Hepatocyte (in vitro differentiated cells): ENCODE measurements around the gene PKP4. TPM values are rescaled to one million over a fixed set of nuclear protein-coding genes. Genes with fewer than 3 reads are reported as not detected.

Experiments
- DNase-seq: peaks from one replicate; pipeline ENCODE4 v3.0.0-alpha.2; 2016; ENCODE audit warnings: low spot score
- H2AFZ ChIP-seq: fragments of 200-600 bp; sonication (generic); 2 replicates; pipeline ENCODE4 v1.6.0; 2016; ENCODE audit warnings: antibody characterized with exemption, mild to moderate bottlenecking
- H3K27ac ChIP-seq: fragments of 200-600 bp; sonication (generic); 2 replicates; pipeline ENCODE4 v1.5.1; 2016; ENCODE audit warnings: mild to moderate bottlenecking
- H3K27me3 ChIP-seq: fragments of 200-600 bp; sonication (generic); 2 replicates; pipeline ENCODE4 v1.6.1; 2016
- H3K36me3 ChIP-seq: fragments of 200-600 bp; sonication (generic); replicated peaks from 2 replicates; pipeline ENCODE4 v1.5.1; 2016; ENCODE audit warnings: low read depth; ENCODE audit not compliant: insufficient read depth
- H3K4me1 ChIP-seq: fragments of 200-600 bp; sonication (generic); 2 replicates; pipeline ENCODE4 v1.5.1; 2016; ENCODE audit warnings: mild to moderate bottlenecking, moderate library complexity; ENCODE audit not compliant: insufficient read depth
- H3K4me2 ChIP-seq: fragments of 200-600 bp; sonication (generic); 2 replicates; pipeline ENCODE4 v1.6.0; 2016
- H3K4me3 ChIP-seq: fragments of 200-600 bp; sonication (generic); 2 replicates; pipeline ENCODE4 v1.5.1; 2016; ENCODE audit warnings: mild to moderate bottlenecking
- H3K79me2 ChIP-seq: fragments of 200-600 bp; sonication (generic); 2 replicates; pipeline ENCODE4 v1.6.0; 2017; ENCODE audit warnings: mild to moderate bottlenecking
- H3K9me2 ChIP-seq: fragments of 200-600 bp; sonication (generic); replicated peaks from 2 replicates; pipeline ENCODE4 v1.6.0; 2017; ENCODE audit warnings: mild to moderate bottlenecking; ENCODE audit not compliant: insufficient read depth
- H3K9me3 ChIP-seq: fragments of 200-600 bp; sonication (generic); 2 replicates; pipeline ENCODE4 v1.5.1; 2016; ENCODE audit warnings: low read depth, mild to moderate bottlenecking
- H4K20me1 ChIP-seq: fragments of 200-600 bp; sonication (generic); 2 replicates; pipeline ENCODE4 v1.6.0; 2016; ENCODE audit warnings: mild to moderate bottlenecking; ENCODE audit not compliant: insufficient read depth, poor library complexity, severe bottlenecking
- CTCF ChIP-seq: fragments of 200-600 bp; sonication (generic); IDR thresholded peaks from 2 replicates; pipeline ENCODE4 v1.5.1; 2016; ENCODE audit warnings: antibody characterized with exemption, mild to moderate bottlenecking; ENCODE audit not compliant: poor library complexity
- EZH2 ChIP-seq: fragments of 200-600 bp; sonication (generic); IDR thresholded peaks from 2 replicates; pipeline ENCODE4 v1.6.1; 2016; ENCODE audit warnings: antibody characterized with exemption, mild to moderate bottlenecking, borderline replicate concordance
- EZH2phosphoT487 ChIP-seq: fragments of 200-600 bp; sonication (generic); IDR thresholded peaks from one replicate; pipeline ENCODE4 v1.6.1; 2018; ENCODE audit warnings: antibody characterized with exemption, mild to moderate bottlenecking, low read depth, moderate library complexity; ENCODE audit not compliant: unreplicated experiment, severe bottlenecking
- WGBS: methylation state at CpG from one replicate; pipeline ENCODE4 v1.1.6; 2016; ENCODE audit warnings: low lambda C conversion rate; ENCODE audit errors: missing lambda C conversion rate; 5-methylcytosine and 5-hydroxymethylcytosine counted together
- polyA plus RNA-seq: library from polyadenylated mRNA; unstranded; fragments of >200 nt; fragmentation: Nextera tagmentation; extraction: Ambion mirVana; gene quantifications from 2 replicates; pipeline ENCODE4 v1.2.1, GENCODE V29; 2016
- small RNA-seq: library from RNA; depleted of rRNA; stranded (forward); fragments of <200 nt; gene quantifications from one replicate; pipeline ENCODE3, GENCODE V24; 2014
- total RNA-seq: library from RNA; depleted of rRNA; stranded (reverse); fragments of >200 nt; gene quantifications from 2 replicates; pipeline ENCODE4 v1.2.3, GENCODE V29; 2014

The PKP4 gene
- total and polyA plus RNA-seq, 2 experiments from 2014 or later: 10.6 to 32.2 TPM

- TF ChIP-seq EZH2phosphoT487: no peak
- TF ChIP-seq EZH2: no peak
- no peak for TF ChIP-seq CTCF
- no peak overlapping the region for H2AFZ ChIP-seq
- H3K36me3 ChIP-seq: no peaks in the 10 kb centered on the region
- no peak overlapping the region for H3K4me3 ChIP-seq
- no peak overlapping the region for H3K27ac ChIP-seq
- H4K20me1 ChIP-seq: no peaks in the 10 kb centered on the region
- no peaks in the 10 kb centered on the region for H3K4me1 ChIP-seq
- no peak overlapping the region for H3K4me2 ChIP-seq
- DNase-seq: no peak
- H3K9me2 ChIP-seq: no peaks in the 10 kb centered on the region
- no peaks in the 10 kb centered on the region for H3K27me3 ChIP-seq
- no peaks in the 10 kb centered on the region for H3K9me3 ChIP-seq
- H3K79me2 ChIP-seq: no peaks in the 10 kb centered on the region
- WGBS: 87% methylated on average over 16 of the region's 16 CpGs
Observed at GRCh38 chr2:158729873-158730620, 273.3 kb downstream of the PKP4 start.

GRCh38 chr2:158730621-158731140 is 273.9 kb downstream of the PKP4 start:
- Histone ChIP-seq H3K9me3 (no peaks in the 10 kb centered on the region), H3K27me3 (no peaks in the 10 kb centered on the region), H3K27ac (no peak overlapping the region), H3K4me3 (no peak overlapping the region), H3K9me2 (no peaks in the 10 kb centered on the region), H2AFZ (no peak overlapping the region), H3K36me3 (no peaks in the 10 kb centered on the region), H3K79me2 (no peaks in the 10 kb centered on the region), H3K4me2 (no peak overlapping the region), H3K4me1 (no peaks in the 10 kb centered on the region), H4K20me1 (no peaks in the 10 kb centered on the region)
- DNase-seq: no peak
- TF ChIP-seq CTCF: no peak
- TF ChIP-seq EZH2phosphoT487: no peak
- no peak for TF ChIP-seq EZH2
- WGBS: 96% methylated on average over 9 of the region's 9 CpGs

GRCh38 chr2:158731386-158731785 is 274.6 kb downstream of the PKP4 start:
- Histone ChIP-seq H3K27me3 (no peaks in the 10 kb centered on the region), H3K9me2 (no peaks in the 10 kb centered on the region), H3K4me1 (no peaks in the 10 kb centered on the region), H4K20me1 (no peaks in the 10 kb centered on the region), H2AFZ (no peak overlapping the region), H3K4me2 (no peak overlapping the region), H3K9me3 (no peaks in the 10 kb centered on the region), H3K4me3 (no peak overlapping the region), H3K27ac (no peak overlapping the region), H3K79me2 (no peaks in the 10 kb centered on the region), H3K36me3 (no peaks in the 10 kb centered on the region)
- TF ChIP-seq EZH2: no peak
- TF ChIP-seq EZH2phosphoT487: no peak
- no peak for TF ChIP-seq CTCF
- WGBS: 91% methylated on average over 4 of the region's 4 CpGs
- no peak for DNase-seq

Small RNA genes within 50 kb of the gene (small RNA-seq; reads per million reads assigned to genes)
- gene AC005042.3 (not detected), gene RN7SL393P (not detected)

Other genes starting within 250 kb of the PKP4 start
- 1.6 and 2.2 TPM in 2 replicates for gene CCDC148, start 199 bp upstream of the PKP4 start, total RNA-seq
- 0.62 and 1.7 TPM in 2 replicates for gene CCDC148, start 199 bp upstream of the PKP4 start, polyA plus RNA-seq